Suprapubic skin (tissue), 3 donors: ENCODE data around the gene TENM3.

Experiments used
- POLR2A ChIP-seq, 2 donors: fragments of 450-650 bp; IDR thresholded peaks; one replicate each; pipeline ENCODE4 v1.6.1; 2017; ENCODE audit warnings: antibody characterized with exemption in 2 of 2, mild to moderate bottlenecking in 2 of 2, moderate library complexity in 2 of 2
- TF ChIP-seq, protein P1 (sequence below), 2 donors: fragments of 200-600 bp in 1 of 2; fragments of 450-650 bp in 1 of 2; sonication (generic) in 1 of 2; IDR thresholded peaks; one replicate each; pipeline ENCODE4 v1.5.1; 2016 to 2019; ENCODE audit warnings: antibody characterized with exemption in 2 of 2, mild to moderate bottlenecking in 1 of 2, moderate library complexity in 1 of 2

GRCh38 chr4:182540496-182540895 lies 297.3 kb downstream of the TENM3 start:
- TF ChIP-seq, protein P1, sequence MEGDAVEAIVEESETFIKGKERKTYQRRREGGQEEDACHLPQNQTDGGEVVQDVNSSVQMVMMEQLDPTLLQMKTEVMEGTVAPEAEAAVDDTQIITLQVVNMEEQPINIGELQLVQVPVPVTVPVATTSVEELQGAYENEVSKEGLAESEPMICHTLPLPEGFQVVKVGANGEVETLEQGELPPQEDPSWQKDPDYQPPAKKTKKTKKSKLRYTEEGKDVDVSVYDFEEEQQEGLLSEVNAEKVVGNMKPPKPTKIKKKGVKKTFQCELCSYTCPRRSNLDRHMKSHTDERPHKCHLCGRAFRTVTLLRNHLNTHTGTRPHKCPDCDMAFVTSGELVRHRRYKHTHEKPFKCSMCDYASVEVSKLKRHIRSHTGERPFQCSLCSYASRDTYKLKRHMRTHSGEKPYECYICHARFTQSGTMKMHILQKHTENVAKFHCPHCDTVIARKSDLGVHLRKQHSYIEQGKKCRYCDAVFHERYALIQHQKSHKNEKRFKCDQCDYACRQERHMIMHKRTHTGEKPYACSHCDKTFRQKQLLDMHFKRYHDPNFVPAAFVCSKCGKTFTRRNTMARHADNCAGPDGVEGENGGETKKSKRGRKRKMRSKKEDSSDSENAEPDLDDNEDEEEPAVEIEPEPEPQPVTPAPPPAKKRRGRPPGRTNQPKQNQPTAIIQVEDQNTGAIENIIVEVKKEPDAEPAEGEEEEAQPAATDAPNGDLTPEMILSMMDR (IDR thresholded peaks at IDR 0.05): no peak
- TF ChIP-seq POLR2A (IDR thresholded peaks at IDR 0.05): no peak
